WERI-Rb-1 (cell line): ENCODE measurements around the gene LMOD1.

Experiments used
- DNase-seq: peaks from one replicate; pipeline ENCODE4 v3.0.0-alpha.2; 2020
- H3K27ac ChIP-seq: fragments of 250-450 bp; sonication (Bioruptor Pico); 2 replicates; pipeline ENCODE4 v1.5.1; 2020; ENCODE audit warnings: mild to moderate bottlenecking, moderate library complexity
- H3K27me3 ChIP-seq: fragments of 250-450 bp; sonication (Bioruptor Pico); 2 replicates; pipeline ENCODE4 v1.5.1; 2021; ENCODE audit warnings: mild to moderate bottlenecking, low read depth, moderate library complexity; ENCODE audit not compliant: insufficient read depth, severe bottlenecking
- H3K36me3 ChIP-seq: fragments of 250-450 bp; sonication (Bioruptor Pico); 2 replicates; pipeline ENCODE4 v1.5.1; 2020; ENCODE audit warnings: mild to moderate bottlenecking, moderate library complexity
- H3K4me3 ChIP-seq: 2 replicates; pipeline ENCODE4 v1.5.1; 2011; ENCODE audit warnings: low read depth, mild to moderate bottlenecking, control low read depth, low read length
- H3K9me3 ChIP-seq: fragments of 250-450 bp; sonication (Bioruptor Pico); 2 replicates; pipeline ENCODE4 v1.5.1; 2021; ENCODE audit warnings: mild to moderate bottlenecking, moderate library complexity; ENCODE audit not compliant: severe bottlenecking
- CTCF ChIP-seq: IDR thresholded peaks from 2 replicates; pipeline ENCODE4 v1.5.1; 2011; ENCODE audit warnings: low read depth, mild to moderate bottlenecking, control low read depth, inconsistent platforms, low read length

LMOD1 gene

GRCh38 chr1:201895913-201896807 lies 50.2 kb downstream of the LMOD1 start:
- no peaks in the 10 kb centered on the region for H3K9me3 ChIP-seq
- TF ChIP-seq CTCF = peak; percentile 100
- H3K27ac ChIP-seq = peak overlapping the region; percentile 26
- no peaks in the 10 kb centered on the region for H3K27me3 ChIP-seq
- DNase-seq = peak; percentile 99
- no peak overlapping the region for H3K4me3 ChIP-seq
- H3K36me3 ChIP-seq = peaks cover 11% of the 10 kb centered on the region

GRCh38 chr1:201895120-201895665 lies 51.2 kb downstream of the LMOD1 start:
- peaks cover 19% of the 10 kb centered on the region for H3K36me3 ChIP-seq
- no peaks in the 10 kb centered on the region for H3K27me3 ChIP-seq
- peak; percentile 28; the same call in 1 of the 2 replicates for TF ChIP-seq CTCF
- H3K4me3 ChIP-seq = no peak overlapping the region
- no peaks in the 10 kb centered on the region for H3K9me3 ChIP-seq
- peak; percentile 31 for DNase-seq
- no peak overlapping the region for H3K27ac ChIP-seq

- no peaks in the 10 kb centered on the region for H3K9me3 ChIP-seq
- H3K36me3 ChIP-seq = peaks cover 19% of the 10 kb centered on the region
- H3K27ac ChIP-seq = no peak overlapping the region; the same call in 1 of the 2 replicates
- H3K27me3 ChIP-seq = no peaks in the 10 kb centered on the region
- no peak for TF ChIP-seq CTCF
- no peak overlapping the region for H3K4me3 ChIP-seq
- DNase-seq = peak; percentile 36
These were observed 51.8 kb downstream of the LMOD1 start for GRCh38 chr1:201894343-201895119.

- no peaks in the 10 kb centered on the region for H3K9me3 ChIP-seq
- no peaks in the 10 kb centered on the region for H3K27me3 ChIP-seq
- TF ChIP-seq CTCF = no peak
- peaks cover 19% of the 10 kb centered on the region for H3K36me3 ChIP-seq
- peak; percentile 79 for DNase-seq
- H3K27ac ChIP-seq = peak overlapping the region; percentile 8
- no peak overlapping the region for H3K4me3 ChIP-seq
These were observed 52.9 kb downstream of the LMOD1 start for GRCh38 chr1:201893431-201893830.

- Histone ChIP-seq H3K27ac (no peak overlapping the region), H3K27me3 (no peaks in the 10 kb centered on the region), H3K4me3 (no peak overlapping the region), H3K9me3 (no peaks in the 10 kb centered on the region), H3K36me3 (peaks cover 14% of the 10 kb centered on the region)
- TF ChIP-seq CTCF = no peak
- DNase-seq = no peak
These were observed 54.1 kb downstream of the LMOD1 start for GRCh38 chr1:201892211-201892610.
